ENCODE data around the gene STRIP1.

STRIP1 gene

DNA sequence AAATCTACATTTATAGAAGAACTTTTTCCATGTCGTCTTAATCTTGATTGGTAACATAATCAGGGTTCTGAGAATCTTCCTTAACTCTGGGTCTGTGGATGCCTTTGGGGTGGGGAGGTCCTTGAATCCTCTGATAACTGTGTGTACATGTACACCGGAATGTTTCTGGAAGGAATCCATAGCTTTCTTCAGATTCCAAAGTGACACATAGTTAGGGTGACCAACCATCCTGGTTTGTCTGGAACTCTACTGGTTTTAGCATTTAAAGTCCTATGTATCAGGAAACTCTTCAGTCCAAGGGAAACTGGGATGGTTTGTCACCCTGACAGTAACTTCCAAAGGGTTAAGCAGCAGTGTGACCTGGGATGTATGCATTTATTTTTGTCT is 16.8 kb downstream of the STRIP1 start:
- DNase-seq, result no peak

DNA sequence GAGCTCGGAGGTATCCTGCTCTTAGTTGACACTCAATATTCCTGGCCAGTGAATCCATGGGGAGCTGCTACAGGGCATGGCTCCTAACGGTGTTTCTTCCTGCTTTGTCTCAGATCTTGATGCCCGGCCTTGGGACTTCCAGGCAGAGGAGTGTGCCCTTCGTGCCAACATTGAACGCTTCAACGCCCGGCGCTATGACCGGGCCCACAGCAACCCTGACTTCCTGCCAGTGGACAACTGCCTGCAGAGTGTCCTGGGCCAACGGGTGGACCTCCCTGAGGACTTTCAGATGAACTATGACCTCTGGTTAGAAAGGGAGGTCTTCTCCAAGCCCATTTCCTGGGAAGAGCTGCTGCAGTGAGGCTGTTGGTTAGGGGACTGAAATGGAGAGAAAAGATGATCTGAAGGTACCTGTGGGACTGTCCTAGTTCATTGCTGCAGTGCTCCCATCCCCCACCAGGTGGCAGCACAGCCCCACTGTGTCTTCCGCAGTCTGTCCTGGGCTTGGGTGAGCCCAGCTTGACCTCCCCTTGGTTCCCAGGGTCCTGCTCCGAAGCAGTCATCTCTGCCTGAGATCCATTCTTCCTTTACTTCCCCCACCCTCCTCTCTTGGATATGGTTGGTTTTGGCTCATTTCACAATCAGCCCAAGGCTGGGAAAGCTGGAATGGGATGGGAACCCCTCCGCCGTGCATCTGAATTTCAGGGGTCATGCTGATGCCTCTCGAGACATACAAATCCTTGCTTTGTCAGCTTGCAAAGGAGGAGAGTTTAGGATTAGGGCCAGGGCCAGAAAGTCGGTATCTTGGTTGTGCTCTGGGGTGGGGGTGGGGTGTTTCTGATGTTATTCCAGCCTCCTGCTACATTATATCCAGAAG is 19.4 kb downstream of the STRIP1 start:
- DNase-seq, result peak; percentile 76

DNA sequence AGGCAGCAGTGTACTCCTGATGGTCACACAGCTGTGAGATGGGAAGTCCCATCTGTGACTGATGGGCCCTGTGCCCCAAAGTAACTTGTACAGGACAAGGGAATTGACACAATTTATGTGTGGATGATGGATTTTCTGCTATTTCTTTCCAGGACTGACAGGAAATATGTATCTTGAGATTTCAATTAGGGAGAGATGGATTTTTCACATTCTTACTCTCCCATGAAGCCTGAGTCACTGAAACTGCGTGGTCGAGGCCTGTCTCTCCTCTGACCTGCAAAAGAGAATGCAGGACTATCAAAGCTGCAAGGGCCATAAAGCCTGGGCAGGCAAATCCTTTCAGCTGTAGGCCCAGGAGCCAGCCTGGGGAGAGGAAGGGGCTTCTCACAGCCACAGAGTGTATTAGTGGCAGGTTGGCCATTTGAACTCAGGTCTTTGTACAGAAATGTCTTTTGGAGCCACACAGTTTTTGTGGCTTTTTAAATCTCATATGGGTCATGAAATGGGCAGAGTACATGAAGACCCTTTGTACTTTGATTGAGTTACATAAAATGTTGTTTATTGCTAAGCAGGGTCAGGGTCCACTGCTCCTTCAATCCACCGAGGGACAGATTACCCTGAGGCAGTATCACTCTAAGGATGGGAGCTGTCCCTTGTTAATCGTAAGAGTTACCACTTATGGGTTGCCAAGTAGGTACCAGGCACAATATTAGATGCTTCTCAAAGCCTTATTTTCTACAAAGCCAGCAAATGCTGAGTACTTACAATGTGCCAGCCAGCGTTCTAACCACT is 21.3 kb downstream of the STRIP1 start:
- no peak for DNase-seq

DNA sequence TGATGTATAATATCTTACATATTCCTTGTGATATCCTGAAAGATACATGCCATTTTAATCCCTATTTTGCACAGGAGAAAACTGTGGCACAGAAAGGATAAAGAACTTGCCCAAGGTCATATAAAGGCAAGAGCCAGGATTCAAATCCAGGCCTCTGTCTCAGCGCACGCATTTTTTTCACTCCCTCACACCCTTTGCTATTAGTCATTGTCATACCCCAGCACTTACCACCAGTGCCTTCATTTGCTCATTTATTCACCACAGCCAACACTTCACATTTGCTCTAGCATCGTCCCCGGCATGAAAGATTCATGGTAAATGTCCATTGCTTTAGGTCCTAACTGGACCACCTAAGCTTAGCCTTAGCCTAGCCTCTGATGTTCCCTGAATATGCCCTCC is 21.9 kb downstream of the STRIP1 start:
- no peak for DNase-seq

DNA sequence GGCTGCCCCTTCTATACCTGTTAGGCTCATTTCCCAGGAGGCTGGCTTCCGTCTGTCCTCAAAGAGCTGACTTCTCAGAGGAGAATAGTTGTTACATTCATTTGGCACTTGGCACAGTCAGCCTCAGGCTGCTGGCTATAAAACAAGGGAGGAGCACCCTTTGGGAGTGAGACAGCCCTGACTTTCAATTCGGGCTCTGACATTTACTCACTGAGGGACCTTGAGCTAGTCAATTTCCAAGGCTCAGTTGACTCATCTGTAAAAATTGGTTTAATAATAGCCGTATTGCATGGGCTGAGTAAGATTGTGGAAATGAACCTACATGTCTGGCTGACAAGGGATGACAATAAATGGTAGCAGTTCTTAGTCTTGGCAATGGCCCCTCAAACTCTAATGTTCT is 22.4 kb downstream of the STRIP1 start:
- DNase-seq, result no peak

DNA sequence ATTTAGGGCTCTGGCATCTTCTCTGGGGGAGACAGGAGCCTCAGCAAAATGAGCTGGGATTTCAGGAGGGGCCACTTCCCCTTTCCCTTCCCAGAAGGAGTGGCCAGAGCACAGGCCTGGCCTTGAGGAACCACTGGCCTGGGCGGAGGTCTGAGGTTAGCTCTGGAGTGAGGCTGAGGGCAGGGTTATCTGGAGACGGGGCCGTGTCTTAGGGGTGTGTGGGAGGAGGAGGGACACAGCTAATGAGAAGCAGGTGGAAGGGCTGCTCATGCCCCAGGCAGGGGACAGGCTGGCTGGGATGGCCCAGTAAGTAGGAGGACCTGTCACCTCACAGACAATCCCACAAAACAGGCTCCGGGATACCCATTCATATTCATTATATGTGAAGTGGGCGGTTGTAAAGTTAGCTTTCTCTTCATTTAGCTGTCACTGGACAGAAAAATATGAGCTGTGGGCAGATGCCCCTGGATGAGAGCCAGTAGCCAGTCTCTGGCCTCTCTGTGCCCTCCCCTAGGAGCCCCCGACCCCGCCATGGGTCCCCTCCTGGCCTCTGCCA is 23.6 kb downstream of the STRIP1 start:
- DNase-seq, result no peak

DNA sequence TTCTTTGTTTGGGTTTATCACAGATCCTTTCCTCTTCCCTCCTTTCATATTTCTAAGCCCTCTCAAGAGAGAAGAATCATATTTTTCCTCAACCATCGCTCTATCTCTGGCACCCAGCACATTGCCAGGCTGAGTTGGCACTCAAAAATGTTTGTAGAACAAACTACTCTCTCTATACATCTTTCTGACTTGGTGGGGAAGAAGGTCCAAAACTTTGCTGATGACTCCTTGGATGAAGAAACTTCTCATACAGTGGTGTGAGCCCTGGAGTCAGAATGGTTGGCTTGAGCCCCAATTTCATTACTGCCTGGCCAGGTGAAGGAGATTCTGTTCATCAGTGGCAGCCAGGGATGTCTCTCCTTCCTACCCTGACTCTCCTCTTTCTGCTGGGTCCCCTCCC is 24.2 kb downstream of the STRIP1 start:
- DNase-seq, result no peak

DNA sequence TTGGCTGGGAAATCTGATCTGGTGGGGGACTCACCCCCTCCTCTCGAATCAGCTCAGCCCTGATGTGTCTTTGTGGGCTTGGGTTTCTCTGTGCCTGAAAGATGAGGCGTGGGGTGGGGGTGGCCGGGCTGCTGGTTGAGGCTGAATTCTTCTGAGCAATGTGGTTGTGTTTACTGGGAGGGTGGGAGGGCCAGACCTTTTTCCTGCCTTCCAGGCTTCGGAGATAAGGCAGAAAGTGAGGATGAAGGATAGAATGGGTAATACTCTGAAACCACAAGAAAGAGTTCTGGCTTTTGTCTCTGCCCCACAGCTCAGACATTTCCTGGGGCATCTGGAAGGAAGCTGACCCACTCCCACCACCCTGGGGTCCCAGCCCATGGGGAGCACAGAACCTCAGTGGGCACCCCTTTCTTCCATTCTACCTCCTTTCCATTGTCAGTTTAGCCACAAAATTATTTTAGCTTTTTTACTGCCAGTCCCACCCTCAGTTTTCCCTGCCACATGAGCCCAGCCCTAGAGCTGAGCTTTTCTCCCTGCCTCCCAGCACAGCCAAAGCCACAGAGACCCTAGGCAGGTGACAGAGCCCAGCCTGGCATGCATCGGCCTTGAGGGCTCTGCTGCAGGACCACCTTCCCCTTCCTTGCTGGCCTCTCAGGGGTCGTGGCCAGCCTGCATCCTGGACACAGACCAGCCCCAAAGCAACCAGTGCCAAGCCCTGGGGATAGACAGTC is 24.9 kb downstream of the STRIP1 start:
- DNase-seq, result no peak

DNA sequence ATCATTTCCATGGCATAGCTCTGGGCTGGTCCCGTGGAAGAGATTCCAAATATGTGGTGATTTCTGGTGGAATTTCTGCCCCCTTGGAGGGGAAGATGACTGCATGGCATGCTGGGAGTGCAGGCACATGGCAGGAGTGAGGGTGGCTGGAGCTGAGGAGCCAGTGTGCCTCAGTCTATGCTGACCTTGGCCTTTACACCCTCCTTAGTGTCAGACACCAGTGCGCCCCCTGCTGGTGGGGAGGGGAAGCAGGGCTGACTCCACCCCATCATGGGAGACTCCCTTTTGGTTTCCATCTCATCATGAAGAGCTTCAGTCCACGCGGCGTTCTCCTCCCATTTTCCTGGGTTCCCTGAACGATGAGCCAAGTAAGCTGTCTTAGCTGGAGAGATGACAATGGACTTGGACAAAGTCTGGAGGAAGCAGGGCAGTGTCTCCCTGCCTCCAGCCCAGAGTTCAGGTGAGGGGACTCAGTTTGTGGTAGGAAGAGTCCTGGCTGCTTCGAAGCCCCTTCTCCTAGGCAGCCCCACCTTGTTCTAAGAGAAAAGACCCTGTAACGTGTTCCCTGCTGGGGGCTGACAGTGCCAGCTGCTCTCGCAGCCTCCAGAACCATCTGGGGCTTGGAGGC is 25.7 kb downstream of the STRIP1 start:
- DNase-seq, result peak; percentile 81

DNA sequence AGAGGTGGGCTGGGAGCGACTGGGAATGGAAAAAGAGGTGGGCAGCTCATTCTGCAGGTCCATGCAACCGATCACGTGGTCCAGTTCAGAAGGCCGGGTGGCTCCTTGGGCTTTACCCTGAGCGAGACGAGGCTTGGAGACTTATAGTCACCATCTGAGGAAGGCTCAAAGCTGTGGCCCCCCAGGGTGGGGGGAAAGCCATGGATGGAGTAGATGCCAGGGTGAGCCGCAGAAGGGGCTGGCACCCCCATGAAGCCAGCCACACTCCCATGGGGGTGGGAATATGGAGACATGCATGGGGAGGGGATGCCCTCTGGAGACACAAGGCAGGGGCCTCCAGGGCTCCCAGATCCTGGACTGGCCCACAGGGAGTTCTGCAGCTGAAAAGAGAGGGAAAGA is 26.2 kb downstream of the STRIP1 start:
- DNase-seq, result no peak

DNA sequence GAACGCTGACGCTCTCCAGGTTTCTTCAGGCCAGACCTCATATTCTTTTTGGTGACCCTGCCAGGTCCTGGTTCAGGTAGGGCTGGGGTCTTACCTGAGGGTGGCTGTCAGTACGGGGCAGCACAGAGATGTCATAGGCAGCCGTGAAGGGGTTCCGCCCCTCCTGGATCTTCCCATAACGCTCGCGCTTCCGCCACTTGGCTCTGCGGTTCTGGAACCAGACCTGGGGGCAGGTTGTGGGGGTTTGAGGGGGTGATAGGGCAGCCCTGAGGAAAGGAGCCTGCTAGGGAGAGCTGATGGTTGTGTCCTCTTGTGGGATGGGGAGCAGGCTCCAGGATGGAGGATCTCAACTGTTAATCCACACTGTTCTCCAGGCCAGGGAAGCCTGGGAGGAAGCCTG is 26.9 kb downstream of the STRIP1 start:
- no peak for DNase-seq

DNA sequence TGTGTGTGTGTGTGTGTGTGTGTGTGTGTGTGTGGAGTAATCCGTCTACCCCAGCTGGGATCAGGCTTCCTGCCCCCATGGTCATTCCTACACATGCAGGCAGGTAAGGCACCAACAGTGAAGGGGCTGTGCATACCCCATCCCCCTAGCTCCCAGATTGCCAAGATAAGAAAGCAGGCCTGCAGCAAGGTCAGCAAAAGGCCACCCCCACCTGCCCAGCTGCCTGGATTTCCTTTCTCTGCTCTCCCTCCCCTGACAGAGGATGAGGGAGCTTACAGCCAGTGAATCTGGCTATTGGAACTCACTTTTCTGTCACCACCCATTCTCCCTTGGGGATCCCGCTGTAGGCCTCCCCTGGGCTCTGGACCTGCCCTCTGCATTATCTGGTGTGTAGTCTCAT is 28.2 kb downstream of the STRIP1 start:
- no peak for DNase-seq

DNA sequence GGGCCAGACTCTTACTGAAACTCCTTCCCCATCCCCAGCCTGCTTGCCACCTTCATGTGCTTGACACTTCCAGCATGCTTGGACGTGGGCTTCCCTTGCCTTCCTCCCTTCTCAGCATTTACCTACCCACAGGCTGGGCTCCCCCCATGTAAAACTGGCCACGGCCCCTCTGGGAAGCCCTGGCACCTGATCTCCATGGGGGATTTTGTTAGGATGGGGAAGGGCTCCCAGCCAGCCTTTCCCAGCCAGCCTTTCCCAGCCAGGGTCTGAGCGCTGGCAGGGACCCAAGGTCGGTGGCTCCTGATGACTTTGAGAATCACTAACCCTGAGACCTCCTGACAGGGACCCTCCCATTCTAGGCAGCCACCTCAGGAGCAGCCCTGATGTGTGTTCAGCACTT is 29.4 kb downstream of the STRIP1 start:
- DNase-seq, result no peak

DNA sequence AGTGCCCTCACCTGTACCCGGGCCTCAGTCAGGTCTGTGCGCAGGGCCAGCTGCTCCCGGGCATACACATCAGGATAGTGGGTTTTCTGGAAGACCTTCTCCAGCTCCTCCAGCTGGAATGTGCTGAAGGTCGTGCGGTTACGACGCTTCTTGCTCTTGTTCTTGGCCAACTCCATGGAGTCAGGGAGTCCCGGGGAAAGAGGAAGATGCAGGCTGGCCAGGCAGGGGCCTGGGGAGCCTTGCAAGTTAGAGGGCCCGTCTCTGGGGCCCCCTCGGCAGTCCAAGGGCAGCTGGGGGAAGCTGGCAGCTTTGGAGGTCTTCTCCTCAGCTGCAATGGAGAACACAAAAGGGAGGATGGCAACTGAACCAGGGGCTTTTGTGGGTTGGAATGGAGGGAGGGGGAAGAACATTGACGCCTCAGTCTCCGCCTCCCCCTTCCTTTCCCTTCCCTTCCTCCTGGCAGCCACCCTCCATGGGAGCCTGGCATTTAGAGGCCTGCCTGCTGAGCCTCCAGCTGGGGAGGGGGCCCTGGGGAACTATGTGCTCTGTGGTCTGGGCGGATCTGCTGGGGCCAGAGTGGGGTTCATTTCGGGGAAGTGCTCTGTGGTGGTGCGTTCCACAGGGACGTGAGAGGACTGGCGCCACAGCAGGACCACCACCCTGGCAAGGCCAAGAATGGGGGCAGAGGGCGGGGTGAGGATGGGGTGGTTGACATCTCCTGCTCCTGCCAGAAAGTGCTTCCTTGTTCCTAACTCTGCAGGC is 30.3 kb downstream of the STRIP1 start:
- no peak for DNase-seq

DNA sequence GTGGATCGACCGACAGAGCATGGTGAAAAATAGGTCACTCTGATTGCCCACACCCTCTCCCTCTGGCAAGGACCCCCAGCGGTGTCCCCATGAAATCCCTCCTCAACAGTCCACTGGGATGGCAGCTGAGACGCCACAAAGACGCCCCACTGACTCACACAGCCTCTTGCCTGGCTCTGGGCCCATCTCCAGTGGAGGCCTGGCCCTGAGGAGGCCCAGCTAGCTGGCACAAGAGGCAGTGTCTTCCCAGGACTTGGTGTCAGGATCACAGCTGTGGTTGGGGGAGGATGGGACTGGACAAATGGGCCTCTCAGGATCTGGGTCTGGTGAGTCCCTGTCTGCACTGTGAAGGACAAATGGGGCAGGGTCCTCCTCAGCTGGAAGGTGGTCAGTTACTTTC is 31.4 kb downstream of the STRIP1 start:
- no peak for DNase-seq

DNA sequence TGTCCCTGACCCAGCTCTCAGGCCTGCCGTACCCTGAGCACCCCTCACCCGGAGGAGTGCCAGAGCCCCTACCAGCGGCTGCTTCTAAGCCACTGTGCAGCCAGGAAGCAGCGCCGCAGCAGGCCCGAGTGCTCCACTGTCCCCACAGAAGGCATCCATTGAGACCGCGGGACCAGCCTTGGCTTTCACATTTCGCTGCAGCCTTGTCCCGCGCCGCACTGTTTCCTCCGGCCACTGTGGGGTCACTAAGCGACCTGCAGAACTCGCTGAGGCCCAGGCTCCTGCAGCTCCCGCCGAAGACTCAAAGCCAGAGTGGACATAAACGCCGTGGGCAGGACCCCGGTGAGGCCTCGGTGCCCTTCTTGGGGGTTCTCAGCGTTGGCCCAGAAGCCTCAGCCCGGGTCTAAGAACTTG is 33.1 kb downstream of the STRIP1 start:
- DNase-seq, result no peak

DNA sequence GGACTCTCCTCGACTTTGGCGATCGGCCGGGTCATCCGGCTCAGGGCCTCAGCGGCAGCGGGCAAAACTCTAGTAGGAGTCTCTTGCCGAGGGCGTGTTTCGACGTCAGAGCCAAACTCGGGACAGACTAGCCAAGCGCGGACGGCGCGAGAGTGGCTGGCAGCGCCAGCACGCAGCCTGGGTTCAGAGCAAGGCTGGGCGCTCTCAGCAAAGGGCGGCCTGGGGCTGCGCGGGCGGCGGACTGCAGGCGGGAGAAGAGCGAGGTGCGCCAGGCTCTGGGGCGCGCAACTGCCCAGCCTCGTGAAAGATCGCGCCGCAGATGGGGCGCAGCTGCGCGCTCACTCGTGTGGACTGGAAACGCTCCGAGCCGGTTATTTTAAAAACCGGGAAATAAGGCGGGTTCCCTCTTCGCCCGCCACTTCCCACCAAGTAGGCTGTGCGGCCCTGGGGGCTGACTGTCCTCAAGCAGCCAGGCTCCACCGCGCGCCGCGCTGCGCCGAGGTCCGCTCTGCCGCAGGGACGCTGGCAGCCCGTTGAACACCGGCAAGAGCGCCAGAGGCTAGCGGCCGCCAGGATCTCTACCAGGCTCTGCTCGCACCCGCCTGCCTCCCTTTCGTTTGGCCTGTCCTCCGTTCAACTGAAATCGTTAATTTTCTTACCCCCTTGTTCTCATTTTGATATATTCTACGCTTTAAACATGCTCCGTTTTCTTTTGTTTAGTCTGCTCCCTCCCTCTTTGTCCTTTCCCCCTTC is 33.6 kb downstream of the STRIP1 start:
- DNase-seq, result no peak

DNA sequence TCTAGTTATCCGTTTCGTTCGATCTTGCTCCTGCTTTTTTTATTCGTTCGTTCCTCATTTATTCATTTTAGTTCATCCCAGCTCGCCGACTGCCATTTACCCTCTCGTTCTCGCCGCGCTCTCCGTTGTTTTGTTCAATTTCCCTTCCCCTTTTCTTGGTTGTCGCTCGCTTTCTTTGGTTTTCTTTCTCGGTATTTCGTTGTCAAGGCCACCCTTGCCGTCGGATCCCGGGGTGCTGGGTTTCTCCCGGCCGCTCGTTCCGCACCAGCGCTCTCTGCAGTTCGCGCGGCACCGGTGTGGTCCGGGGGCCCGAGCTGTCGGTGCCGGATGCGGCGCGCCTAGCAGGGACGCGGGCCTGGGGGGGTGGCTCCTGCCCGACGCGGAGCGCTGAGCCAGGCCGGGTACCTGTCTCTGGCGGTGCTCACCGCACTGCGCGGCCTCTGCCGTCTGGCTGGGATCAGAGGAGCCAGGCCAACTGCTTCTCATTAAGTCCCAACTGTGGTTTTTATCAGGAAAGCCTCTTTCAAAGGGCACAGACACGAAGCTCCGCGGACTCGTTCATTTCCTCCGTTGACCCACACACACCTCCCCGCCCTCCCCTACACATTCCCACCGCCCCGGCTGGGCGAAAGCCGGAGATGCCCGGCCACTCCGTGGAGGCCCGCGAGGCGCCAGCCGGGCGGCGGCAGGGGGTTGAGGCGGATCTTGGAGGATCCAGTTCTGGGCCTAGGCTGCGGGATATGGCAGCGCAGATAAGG is 34.4 kb downstream of the STRIP1 start:
- peak; percentile 35 for DNase-seq

DNA sequence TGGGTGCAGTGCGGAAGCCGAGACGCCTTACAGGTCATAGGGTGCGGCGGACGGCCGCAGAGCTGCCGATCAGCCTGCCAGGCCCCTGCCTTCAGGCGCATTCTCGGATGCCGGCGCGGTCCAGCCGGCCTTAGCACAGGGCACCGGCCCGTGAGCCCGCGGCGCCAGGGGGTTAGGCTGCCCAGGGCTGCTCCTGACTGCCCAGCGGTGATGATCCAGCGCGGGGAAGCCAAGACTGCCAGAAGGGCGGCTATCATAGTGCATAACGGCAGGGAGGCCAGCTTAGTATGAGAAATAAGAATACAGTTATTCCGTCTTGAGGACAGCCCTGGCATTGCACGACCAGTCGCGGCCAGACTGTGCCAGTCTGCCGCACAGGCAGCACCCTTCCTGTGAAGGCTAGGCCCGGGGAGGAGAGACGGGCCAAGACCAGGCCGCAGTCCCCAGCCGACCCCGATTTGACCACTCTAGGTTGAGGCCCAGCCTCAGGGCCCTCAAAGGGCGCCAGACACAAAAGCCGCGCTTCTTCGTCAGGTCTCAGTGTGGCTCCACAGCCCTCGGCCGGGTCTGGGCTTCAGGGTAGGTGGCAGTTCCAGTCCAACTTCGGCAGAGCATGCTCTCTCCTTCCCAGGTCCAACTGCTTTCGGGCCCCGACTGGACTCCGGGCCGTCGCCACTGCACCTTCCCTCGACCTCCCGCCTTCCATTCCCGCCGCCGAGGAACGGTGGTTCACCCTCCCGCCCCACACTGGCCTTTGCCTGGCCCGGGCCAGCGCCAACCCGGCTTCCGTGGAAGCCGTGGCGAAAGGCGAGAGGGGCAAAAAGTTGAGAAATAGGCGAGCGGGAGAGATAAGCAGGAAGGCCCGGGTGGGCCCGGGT is 35.2 kb downstream of the STRIP1 start:
- peak; percentile 10 for DNase-seq
